PC-9 (cell line): Measurements from ENCODE around the gene C10orf62. TPM values are rescaled to one million over a fixed set of nuclear protein-coding genes. Genes with fewer than 3 reads are reported as not detected.

ENCODE experiments used
- BruUV-seq: library from RNA; stranded (reverse); fragments of 400-500 nt; replicated peaks from 2 replicates; lab custom pipeline; 2021; lab: Mats Ljungman, UMichigan
- CTCF ChIA-PET: fragments of 300-600 bp; sonication (Branson Sonifier 250); formaldehyde crosslinking; loops from one replicate; lab custom pipeline; 2022; ENCODE audit warnings: antibody characterized with exemption; lab: Charles Lee
- POLR2A ChIA-PET: fragments of 300-600 bp; sonication (Branson Sonifier 250); formaldehyde crosslinking; loops from one replicate; lab custom pipeline; 2022; ENCODE audit warnings: antibody characterized with exemption; ENCODE audit not compliant: unreplicated experiment; lab: Charles Lee
- DNase-seq, 2 experiments: peaks; one replicate each; pipeline versions ENCODE4 v3.0.0 to v3.0.0-alpha.2; 2015 to 2022; ENCODE audit warnings: mixed read lengths in 1 of 2
- H2AFZ ChIP-seq: fragments of 200-600 bp; sonication (generic); 2 replicates; pipeline ENCODE4 v1.8.1; 2017; ENCODE audit warnings: antibody characterized with exemption
- H3F3A ChIP-seq: fragments of 200-600 bp; sonication (generic); 2 replicates; pipeline ENCODE4 v1.8.1; 2017; ENCODE audit warnings: antibody characterized with exemption, mild to moderate bottlenecking, low read depth; ENCODE audit not compliant: insufficient read depth
- H3K27ac ChIP-seq: fragments of 200-600 bp; sonication (generic); 2 replicates; pipeline ENCODE4 v1.6.1; 2016; ENCODE audit warnings: mixed run types
- H3K27me3 ChIP-seq: fragments of 200-600 bp; sonication (generic); 2 replicates; pipeline ENCODE4 v1.6.1; 2016; ENCODE audit warnings: low read depth, mixed run types; ENCODE audit not compliant: insufficient read depth
- H3K36me3 ChIP-seq: fragments of 200-600 bp; sonication (generic); 2 replicates; pipeline ENCODE4 v1.6.1; 2016; ENCODE audit warnings: low read depth, mixed run types
- H3K4me1 ChIP-seq: fragments of 200-600 bp; sonication (generic); replicated peaks from 2 replicates; pipeline ENCODE4 v1.6.1; 2016; ENCODE audit warnings: mixed run types; ENCODE audit not compliant: insufficient read depth
- H3K4me2 ChIP-seq: fragments of 200-600 bp; sonication (generic); 2 replicates; pipeline ENCODE4 v1.6.1; 2017; ENCODE audit warnings: mixed run types
- H3K4me3 ChIP-seq: fragments of 200-600 bp; sonication (generic); 2 replicates; pipeline ENCODE4 v1.6.1; 2016; ENCODE audit warnings: mixed run types
- H3K79me2 ChIP-seq: fragments of 200-600 bp; sonication (generic); 2 replicates; pipeline ENCODE4 v1.6.1; 2017; ENCODE audit warnings: low read depth, mixed run types
- H3K9me2 ChIP-seq: fragments of 200-600 bp; sonication (generic); 2 replicates; pipeline ENCODE4 v1.8.1; 2017; ENCODE audit warnings: mild to moderate bottlenecking; ENCODE audit not compliant: insufficient read depth
- H3K9me3 ChIP-seq: fragments of 200-600 bp; sonication (generic); 2 replicates; pipeline ENCODE4 v1.8.1; 2016; ENCODE audit warnings: low read depth; ENCODE audit not compliant: insufficient read depth
- H4K20me1 ChIP-seq: fragments of 200-600 bp; sonication (generic); 2 replicates; pipeline ENCODE4 v1.8.1; 2017; ENCODE audit not compliant: insufficient read depth
- EZH2 ChIP-seq: fragments of 200-600 bp; sonication (generic); IDR thresholded peaks from 2 replicates; pipeline ENCODE4 v1.8.0; 2017; ENCODE audit warnings: antibody characterized with exemption, low read depth
- intact Hi-C: fragments of 100-400 bp; cut with micrococcal nuclease; formaldehyde crosslinking; loops from one replicate; pipeline ENCODE4 v1.10.0; 2022; ENCODE audit not compliant: unreplicated experiment
- total RNA-seq: library from RNA; stranded (reverse); gene quantifications from 2 replicates; pipeline ENCODE4 v1.2.3, GENCODE V29; 2021
- TF ChIP-seq, protein P1 (sequence below): fragments of 200-600 bp; sonication (generic); conservative IDR thresholded peaks from 2 replicates; pipeline ENCODE4 v1.6.1; 2017; ENCODE audit warnings: mixed run types, antibody characterized with exemption, mild to moderate bottlenecking, moderate library complexity

C10orf62 gene
- total RNA-seq, 1 experiment from 2014 or later: 0.59 TPM

DNA sequence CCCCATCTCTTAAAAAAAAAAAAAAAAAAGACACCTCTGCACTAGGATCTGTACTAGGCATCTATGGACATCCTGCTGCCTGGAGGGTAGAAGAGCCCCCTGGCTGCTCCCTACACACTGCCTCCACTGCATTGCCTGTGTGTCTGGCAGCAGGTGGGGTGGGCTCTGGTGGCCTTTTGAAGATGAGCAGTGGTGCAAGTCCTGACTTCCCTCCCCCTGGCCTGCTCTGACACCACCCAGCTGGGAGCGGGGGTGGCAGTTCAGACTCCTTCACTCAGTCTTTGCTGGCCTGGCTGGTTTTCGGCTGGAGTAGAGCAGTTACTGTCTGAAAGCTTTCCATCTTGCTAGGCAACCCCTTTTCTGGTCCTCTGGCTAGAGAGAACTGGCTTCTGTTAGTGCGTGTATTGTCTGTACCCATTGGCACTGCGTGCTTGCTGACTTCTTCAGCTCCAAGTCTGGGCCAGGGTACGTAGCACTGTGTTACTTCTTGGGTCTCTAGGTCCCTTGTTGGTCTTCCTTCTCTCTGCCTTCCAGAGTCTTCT lies 17.6 kb downstream of the C10orf62 start:
- Histone ChIP-seq H3K79me2 (no peaks in the 10 kb centered on the region), H3K9me3 (no peaks in the 10 kb centered on the region), H3K4me2 (no peak overlapping the region), H4K20me1 (no peaks in the 10 kb centered on the region), H2AFZ (no peak overlapping the region), H3K9me2 (no peaks in the 10 kb centered on the region), H3K27ac (no peak overlapping the region), H3K27me3 (no peaks in the 10 kb centered on the region), H3K4me1 (no peaks in the 10 kb centered on the region), H3F3A (no peaks in the 10 kb centered on the region), H3K36me3 (no peaks in the 10 kb centered on the region), H3K4me3 (no peak overlapping the region)
- no TSS peak for BruUV-seq
- ChIA-PET POLR2A (no interaction called here), CTCF (no interaction called here)
- no peak for TF ChIP-seq EZH2
- TF ChIP-seq, protein P1, sequence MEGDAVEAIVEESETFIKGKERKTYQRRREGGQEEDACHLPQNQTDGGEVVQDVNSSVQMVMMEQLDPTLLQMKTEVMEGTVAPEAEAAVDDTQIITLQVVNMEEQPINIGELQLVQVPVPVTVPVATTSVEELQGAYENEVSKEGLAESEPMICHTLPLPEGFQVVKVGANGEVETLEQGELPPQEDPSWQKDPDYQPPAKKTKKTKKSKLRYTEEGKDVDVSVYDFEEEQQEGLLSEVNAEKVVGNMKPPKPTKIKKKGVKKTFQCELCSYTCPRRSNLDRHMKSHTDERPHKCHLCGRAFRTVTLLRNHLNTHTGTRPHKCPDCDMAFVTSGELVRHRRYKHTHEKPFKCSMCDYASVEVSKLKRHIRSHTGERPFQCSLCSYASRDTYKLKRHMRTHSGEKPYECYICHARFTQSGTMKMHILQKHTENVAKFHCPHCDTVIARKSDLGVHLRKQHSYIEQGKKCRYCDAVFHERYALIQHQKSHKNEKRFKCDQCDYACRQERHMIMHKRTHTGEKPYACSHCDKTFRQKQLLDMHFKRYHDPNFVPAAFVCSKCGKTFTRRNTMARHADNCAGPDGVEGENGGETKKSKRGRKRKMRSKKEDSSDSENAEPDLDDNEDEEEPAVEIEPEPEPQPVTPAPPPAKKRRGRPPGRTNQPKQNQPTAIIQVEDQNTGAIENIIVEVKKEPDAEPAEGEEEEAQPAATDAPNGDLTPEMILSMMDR: no peak
- intact Hi-C loops: no loop called here
- DNase-seq: no peak

DNA sequence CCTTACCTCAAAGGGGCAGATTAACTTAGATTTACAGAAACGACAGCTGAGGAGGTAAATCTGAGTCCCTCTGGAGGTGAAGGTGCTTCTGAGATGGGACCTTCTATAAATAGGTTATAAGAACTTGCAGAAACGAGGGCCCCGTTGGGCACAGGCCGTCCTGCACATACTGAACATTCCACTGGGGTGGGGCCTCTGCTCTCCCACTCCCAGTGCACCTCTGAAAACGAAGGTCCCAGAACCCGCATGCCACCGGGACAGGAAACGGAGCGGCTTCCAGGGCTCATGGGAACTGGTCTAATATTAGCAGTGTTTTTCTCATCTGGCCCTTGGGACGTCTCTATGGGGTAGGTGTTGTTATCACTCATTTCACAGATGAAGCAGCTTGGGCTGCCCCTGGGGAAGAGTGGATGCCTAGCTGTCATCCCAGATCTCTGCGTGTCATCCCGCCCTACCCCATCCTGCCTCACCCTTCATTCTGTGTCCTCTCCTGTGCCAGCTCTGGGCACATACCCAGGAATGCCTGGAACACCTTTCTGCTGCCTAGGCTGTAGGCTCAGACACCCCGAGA lies 19.6 kb downstream of the C10orf62 start:
- intact Hi-C loops: no loop called here
- Histone ChIP-seq H3K9me2 (no peaks in the 10 kb centered on the region), H3K79me2 (no peaks in the 10 kb centered on the region), H3K27me3 (no peaks in the 10 kb centered on the region), H2AFZ (no peak overlapping the region), H3K27ac (no peak overlapping the region), H3K4me2 (no peak overlapping the region), H3K9me3 (no peaks in the 10 kb centered on the region), H3K4me3 (no peak overlapping the region), H3K36me3 (no peaks in the 10 kb centered on the region), H3K4me1 (no peaks in the 10 kb centered on the region), H4K20me1 (no peaks in the 10 kb centered on the region), H3F3A (no peaks in the 10 kb centered on the region)
- no peak for DNase-seq
- POLR2A ChIA-PET: interaction anchor here (0.7 kb wide), 1 partner anchor 87 kb away, joined by 3 read pairs; no protein-coding TSS in a partner anchor
- CTCF ChIA-PET: interaction anchor here (0.9 kb wide), 1 partner anchor 38 kb away, joined by 3 read pairs; no protein-coding TSS in a partner anchor
- TF ChIP-seq EZH2: no peak
- TF ChIP-seq, protein P1: no peak
- no TSS peak for BruUV-seq

DNA sequence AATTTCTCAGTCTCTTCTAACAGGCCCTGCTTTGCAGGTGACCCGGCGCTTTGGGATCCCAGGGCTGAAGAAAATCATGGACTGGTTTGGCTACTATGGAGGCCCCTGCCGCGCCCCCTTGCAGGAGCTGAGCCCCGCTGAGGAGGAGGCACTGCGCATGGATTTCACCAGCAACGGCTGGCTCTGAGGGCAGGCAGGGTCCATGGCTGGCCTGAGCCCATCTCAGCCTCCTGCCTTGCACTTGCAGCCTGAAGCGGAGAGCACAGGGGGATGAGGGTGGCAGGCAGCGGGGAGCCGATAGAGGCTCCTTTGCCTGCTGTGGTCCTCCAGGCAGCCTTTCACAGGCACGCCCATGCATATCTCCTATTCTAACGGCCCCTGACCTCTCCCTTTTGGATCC lies 22.0 kb downstream of the C10orf62 start:
- no peaks in the 10 kb centered on the region for H3K27me3 ChIP-seq
- no peak for DNase-seq
- H3K36me3 ChIP-seq: no peaks in the 10 kb centered on the region
- no peaks in the 10 kb centered on the region for H3K9me2 ChIP-seq
- H3K27ac ChIP-seq: no peak overlapping the region
- ChIA-PET POLR2A (no interaction called here), CTCF (no interaction called here)
- TF ChIP-seq, protein P1: no peak
- TF ChIP-seq EZH2: no peak
- no peaks in the 10 kb centered on the region for H3K9me3 ChIP-seq
- no peak overlapping the region for H3K4me3 ChIP-seq
- H3F3A ChIP-seq: no peaks in the 10 kb centered on the region
- no peaks in the 10 kb centered on the region for H3K79me2 ChIP-seq
- H3K4me2 ChIP-seq: no peak overlapping the region
- no peaks in the 10 kb centered on the region for H3K4me1 ChIP-seq
- intact Hi-C loops: loop anchor here (10.0 kb wide), 1 partner anchor 57 kb away; no protein-coding TSS in a partner anchor
- no peak overlapping the region for H2AFZ ChIP-seq
- BruUV-seq: no TSS peak
- H4K20me1 ChIP-seq: no peaks in the 10 kb centered on the region
